Measurements from ENCODE around the gene NCSTN.
A peak's percentile ranks its signal among the peaks of the same experiment; 100 is the strongest.

NCSTN gene

GRCh38 chr1:160401487-160401805 is 58.3 kb downstream of the NCSTN start:
- DNase-seq (ENCODE audit: low spot score) (no peak), ATAC-seq (ENCODE audit: low read depth) (peak; percentile 11; the same call in 1 of the 3 replicates)
- Histone ChIP-seq H3K4me3 (ENCODE audit: severe bottlenecking) (peak overlapping the region; percentile 54), H3K36me3 (ENCODE audit: low read depth) (no peaks in the 10 kb centered on the region), H3K27me3 (ENCODE audit: insufficient read depth, poor library complexity, severe bottlenecking) (no peaks in the 10 kb centered on the region), H3K4me1 (ENCODE audit: insufficient read depth, poor library complexity, severe bottlenecking) (peaks cover 14% of the 10 kb centered on the region), H3K27ac (ENCODE audit: poor library complexity, severe bottlenecking) (no peak overlapping the region), H3K9me3 (ENCODE audit: severe bottlenecking) (no peaks in the 10 kb centered on the region)
- TF ChIP-seq CTCF (IDR thresholded peaks at IDR 0.05; ENCODE audit: poor library complexity, severe bottlenecking), result no peak

- DNase-seq (ENCODE audit: low spot score), result no peak
- no peak for TF ChIP-seq CTCF (IDR thresholded peaks at IDR 0.05; ENCODE audit: poor library complexity, severe bottlenecking)
- ATAC-seq (ENCODE audit: low read depth), result no peak
- Histone ChIP-seq H3K4me3 (ENCODE audit: severe bottlenecking) (no peak overlapping the region), H3K27me3 (ENCODE audit: insufficient read depth, poor library complexity, severe bottlenecking) (no peaks in the 10 kb centered on the region), H3K36me3 (ENCODE audit: low read depth) (no peaks in the 10 kb centered on the region), H3K27ac (ENCODE audit: poor library complexity, severe bottlenecking) (no peak overlapping the region), H3K4me1 (ENCODE audit: insufficient read depth, poor library complexity, severe bottlenecking) (peaks cover 21% of the 10 kb centered on the region), H3K9me3 (ENCODE audit: severe bottlenecking) (no peaks in the 10 kb centered on the region)
These were observed 59.0 kb downstream of the NCSTN start for GRCh38 chr1:160402001-160402795.

- Histone ChIP-seq H3K4me3 (ENCODE audit: severe bottlenecking) (no peak overlapping the region), H3K27me3 (ENCODE audit: insufficient read depth, poor library complexity, severe bottlenecking) (no peaks in the 10 kb centered on the region), H3K4me1 (ENCODE audit: insufficient read depth, poor library complexity, severe bottlenecking) (peaks cover 32% of the 10 kb centered on the region), H3K27ac (ENCODE audit: poor library complexity, severe bottlenecking) (no peak overlapping the region), H3K36me3 (ENCODE audit: low read depth) (no peaks in the 10 kb centered on the region), H3K9me3 (ENCODE audit: severe bottlenecking) (no peaks in the 10 kb centered on the region)
- no peak for ATAC-seq (ENCODE audit: low read depth)
- TF ChIP-seq CTCF (IDR thresholded peaks at IDR 0.05; ENCODE audit: poor library complexity, severe bottlenecking), result no peak
- no peak for DNase-seq (ENCODE audit: low spot score)
These were observed 60.1 kb downstream of the NCSTN start for GRCh38 chr1:160403244-160403643.

GRCh38 chr1:160404094-160404493 is 60.9 kb downstream of the NCSTN start:
- no peak for TF ChIP-seq CTCF (IDR thresholded peaks at IDR 0.05; ENCODE audit: poor library complexity, severe bottlenecking)
- Histone ChIP-seq H3K9me3 (ENCODE audit: severe bottlenecking) (no peaks in the 10 kb centered on the region), H3K36me3 (ENCODE audit: low read depth) (no peaks in the 10 kb centered on the region), H3K27ac (ENCODE audit: poor library complexity, severe bottlenecking) (no peak overlapping the region), H3K27me3 (ENCODE audit: insufficient read depth, poor library complexity, severe bottlenecking) (no peaks in the 10 kb centered on the region), H3K4me3 (ENCODE audit: severe bottlenecking) (no peak overlapping the region), H3K4me1 (ENCODE audit: insufficient read depth, poor library complexity, severe bottlenecking) (peaks cover 40% of the 10 kb centered on the region)
- DNase-seq (ENCODE audit: low spot score), result no peak
- ATAC-seq (ENCODE audit: low read depth), result no peak

GRCh38 chr1:160405331-160405877 is 62.2 kb downstream of the NCSTN start:
- H3K4me1 ChIP-seq (ENCODE audit: insufficient read depth, poor library complexity, severe bottlenecking), result peaks cover 41% of the 10 kb centered on the region
- no peak overlapping the region for H3K4me3 ChIP-seq (ENCODE audit: severe bottlenecking)
- no peak for TF ChIP-seq CTCF (IDR thresholded peaks at IDR 0.05; ENCODE audit: poor library complexity, severe bottlenecking)
- no peaks in the 10 kb centered on the region for H3K36me3 ChIP-seq (ENCODE audit: low read depth)
- H3K27ac ChIP-seq (ENCODE audit: poor library complexity, severe bottlenecking), result peak overlapping the region; percentile 86
- no peaks in the 10 kb centered on the region for H3K9me3 ChIP-seq (ENCODE audit: severe bottlenecking)
- no peak for DNase-seq (ENCODE audit: low spot score)
- no peak for ATAC-seq (ENCODE audit: low read depth)
- no peaks in the 10 kb centered on the region for H3K27me3 ChIP-seq (ENCODE audit: insufficient read depth, poor library complexity, severe bottlenecking)

Measured in RWPE2 (cell line).